PFSK-1 (cell line): Measurements from ENCODE around the gene SLC7A4.

Experiments
- FOXP2 ChIP-seq: optimal IDR thresholded peaks from 2 replicates; pipeline ENCODE3; 2011; ENCODE audit warnings: borderline replicate concordance, control low read depth, inconsistent platforms; ENCODE audit not compliant: insufficient read depth; ENCODE audit errors: extremely low read length, extremely low read depth
- POLR2AphosphoS5 ChIP-seq: IDR thresholded peaks from 2 replicates; pipeline ENCODE4 v1.6.1; 2012; ENCODE audit warnings: low read depth, mild to moderate bottlenecking, control low read depth, low read length, moderate library complexity
- SIN3A ChIP-seq: IDR thresholded peaks from 2 replicates; pipeline ENCODE4 v1.6.1; 2012; ENCODE audit warnings: mild to moderate bottlenecking, low read length, moderate library complexity, borderline replicate concordance; ENCODE audit not compliant: insufficient read depth
- TAF1 ChIP-seq: IDR thresholded peaks from 2 replicates; pipeline ENCODE4 v1.6.1; 2012; ENCODE audit warnings: low read length, control low read depth, borderline replicate concordance; ENCODE audit not compliant: insufficient read depth
- TF ChIP-seq, protein P1 (sequence below), 2 experiments: IDR thresholded peaks; 2 replicates each; pipeline versions ENCODE4 v1.6.1 to v1.8.0; 2011 to 2012; ENCODE audit warnings: low read depth in 2 of 2, low read length in 2 of 2, control low read depth in 1 of 2, inconsistent platforms in 1 of 2, mild to moderate bottlenecking in 1 of 2, moderate library complexity in 1 of 2; ENCODE audit not compliant: insufficient read depth in 1 of 2

DNA sequence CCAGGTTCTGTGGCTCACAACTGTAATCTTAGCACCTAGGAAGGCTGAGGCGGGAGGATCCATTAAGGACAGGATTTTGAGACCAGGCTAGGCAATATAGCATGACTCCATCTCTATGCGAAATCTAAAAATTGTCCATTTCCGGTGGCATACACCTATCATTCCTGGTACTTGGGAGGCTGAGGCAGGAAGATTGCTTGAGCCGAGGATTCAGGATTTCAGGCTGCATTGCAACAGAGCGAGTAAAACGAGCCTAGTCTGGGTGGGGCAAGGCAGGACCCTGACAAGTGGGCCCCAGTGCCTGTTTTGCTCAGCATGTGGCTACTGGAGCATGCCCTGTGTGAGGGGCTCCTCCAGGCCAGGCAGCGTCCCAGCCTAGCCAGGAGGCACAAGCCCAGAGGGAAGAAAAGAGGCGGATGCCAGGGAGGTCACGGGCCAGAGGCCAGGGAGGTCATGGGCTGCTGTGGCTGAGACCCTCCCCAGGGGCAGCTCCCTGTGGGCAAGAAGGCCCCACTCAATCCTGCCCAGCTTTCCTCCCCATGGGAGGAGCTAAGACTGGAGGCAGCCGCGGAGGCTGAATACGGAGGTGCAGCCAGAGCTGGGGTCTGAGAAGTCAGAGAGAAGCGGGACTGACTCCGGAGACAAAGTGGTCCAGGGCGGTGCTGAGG, 21.8 kb upstream of the SLC7A4 start:
- no peak for TF ChIP-seq POLR2AphosphoS5
- TF ChIP-seq, protein P1, sequence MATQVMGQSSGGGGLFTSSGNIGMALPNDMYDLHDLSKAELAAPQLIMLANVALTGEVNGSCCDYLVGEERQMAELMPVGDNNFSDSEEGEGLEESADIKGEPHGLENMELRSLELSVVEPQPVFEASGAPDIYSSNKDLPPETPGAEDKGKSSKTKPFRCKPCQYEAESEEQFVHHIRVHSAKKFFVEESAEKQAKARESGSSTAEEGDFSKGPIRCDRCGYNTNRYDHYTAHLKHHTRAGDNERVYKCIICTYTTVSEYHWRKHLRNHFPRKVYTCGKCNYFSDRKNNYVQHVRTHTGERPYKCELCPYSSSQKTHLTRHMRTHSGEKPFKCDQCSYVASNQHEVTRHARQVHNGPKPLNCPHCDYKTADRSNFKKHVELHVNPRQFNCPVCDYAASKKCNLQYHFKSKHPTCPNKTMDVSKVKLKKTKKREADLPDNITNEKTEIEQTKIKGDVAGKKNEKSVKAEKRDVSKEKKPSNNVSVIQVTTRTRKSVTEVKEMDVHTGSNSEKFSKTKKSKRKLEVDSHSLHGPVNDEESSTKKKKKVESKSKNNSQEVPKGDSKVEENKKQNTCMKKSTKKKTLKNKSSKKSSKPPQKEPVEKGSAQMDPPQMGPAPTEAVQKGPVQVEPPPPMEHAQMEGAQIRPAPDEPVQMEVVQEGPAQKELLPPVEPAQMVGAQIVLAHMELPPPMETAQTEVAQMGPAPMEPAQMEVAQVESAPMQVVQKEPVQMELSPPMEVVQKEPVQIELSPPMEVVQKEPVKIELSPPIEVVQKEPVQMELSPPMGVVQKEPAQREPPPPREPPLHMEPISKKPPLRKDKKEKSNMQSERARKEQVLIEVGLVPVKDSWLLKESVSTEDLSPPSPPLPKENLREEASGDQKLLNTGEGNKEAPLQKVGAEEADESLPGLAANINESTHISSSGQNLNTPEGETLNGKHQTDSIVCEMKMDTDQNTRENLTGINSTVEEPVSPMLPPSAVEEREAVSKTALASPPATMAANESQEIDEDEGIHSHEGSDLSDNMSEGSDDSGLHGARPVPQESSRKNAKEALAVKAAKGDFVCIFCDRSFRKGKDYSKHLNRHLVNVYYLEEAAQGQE (IDR thresholded peaks at IDR 0.05; ENCODE audit: insufficient read depth in 1 of 2, low read depth in 2 of 2, low read length in 2 of 2): no peak
- TF ChIP-seq SIN3A: no peak
- TF ChIP-seq TAF1: no peak
- TF ChIP-seq FOXP2: no peak
